ENCODE data around the gene UFSP1. TPM values are rescaled to one million over a fixed set of nuclear protein-coding genes. Genes with fewer than 3 reads are reported as not detected.

The UFSP1 gene
- total RNA-seq, 1 experiment from 2014 or later: 2.8 TPM

DNA sequence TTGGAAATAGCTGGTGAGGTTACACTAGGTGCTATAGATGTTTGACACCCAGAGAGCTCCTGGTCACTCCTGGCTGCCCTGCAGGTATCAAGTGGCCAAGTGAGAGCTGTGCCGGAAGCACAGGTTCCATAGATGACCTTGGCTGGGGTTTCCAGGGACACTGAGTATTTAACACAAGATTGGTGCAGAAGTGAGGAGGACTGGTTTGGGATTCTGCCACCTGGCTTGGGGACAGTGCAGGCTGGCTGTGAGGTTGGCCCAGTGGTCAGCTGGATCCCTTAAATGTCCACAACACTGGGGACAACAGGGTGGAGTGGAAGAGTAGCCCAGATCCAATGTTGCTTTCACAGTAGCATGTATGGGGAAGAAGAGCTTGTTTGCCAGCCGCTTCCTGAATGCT lies 11.5 kb upstream of the UFSP1 start:
- Histone ChIP-seq H3K4me3 (no peak overlapping the region), H3K4me2 (no peak overlapping the region), H3K27me3 (ENCODE audit: insufficient read depth, low read depth) (peaks cover 4% of the 10 kb centered on the region; the same call in 1 of the 2 replicates), H3K4me1 (replicated peaks; ENCODE audit: insufficient read depth) (no peaks in the 10 kb centered on the region), H3F3A (ENCODE audit: insufficient read depth, low read depth) (no peaks in the 10 kb centered on the region), H4K20me1 (ENCODE audit: insufficient read depth) (no peaks in the 10 kb centered on the region), H3K9me2 (ENCODE audit: insufficient read depth) (no peaks in the 10 kb centered on the region), H3K79me2 (ENCODE audit: low read depth) (no peaks in the 10 kb centered on the region), H3K9me3 (ENCODE audit: insufficient read depth, low read depth) (no peaks in the 10 kb centered on the region), H3K27ac (no peak overlapping the region), H3K36me3 (ENCODE audit: low read depth) (no peaks in the 10 kb centered on the region), H2AFZ (no peak overlapping the region)
- TF ChIP-seq EZH2 (IDR thresholded peaks at IDR 0.05; ENCODE audit: low read depth): no peak
- TF ChIP-seq, protein P1, sequence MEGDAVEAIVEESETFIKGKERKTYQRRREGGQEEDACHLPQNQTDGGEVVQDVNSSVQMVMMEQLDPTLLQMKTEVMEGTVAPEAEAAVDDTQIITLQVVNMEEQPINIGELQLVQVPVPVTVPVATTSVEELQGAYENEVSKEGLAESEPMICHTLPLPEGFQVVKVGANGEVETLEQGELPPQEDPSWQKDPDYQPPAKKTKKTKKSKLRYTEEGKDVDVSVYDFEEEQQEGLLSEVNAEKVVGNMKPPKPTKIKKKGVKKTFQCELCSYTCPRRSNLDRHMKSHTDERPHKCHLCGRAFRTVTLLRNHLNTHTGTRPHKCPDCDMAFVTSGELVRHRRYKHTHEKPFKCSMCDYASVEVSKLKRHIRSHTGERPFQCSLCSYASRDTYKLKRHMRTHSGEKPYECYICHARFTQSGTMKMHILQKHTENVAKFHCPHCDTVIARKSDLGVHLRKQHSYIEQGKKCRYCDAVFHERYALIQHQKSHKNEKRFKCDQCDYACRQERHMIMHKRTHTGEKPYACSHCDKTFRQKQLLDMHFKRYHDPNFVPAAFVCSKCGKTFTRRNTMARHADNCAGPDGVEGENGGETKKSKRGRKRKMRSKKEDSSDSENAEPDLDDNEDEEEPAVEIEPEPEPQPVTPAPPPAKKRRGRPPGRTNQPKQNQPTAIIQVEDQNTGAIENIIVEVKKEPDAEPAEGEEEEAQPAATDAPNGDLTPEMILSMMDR (conservative IDR thresholded peaks at IDR 0.05): no peak
- BruUV-seq (replicated peaks): no TSS peak
- POLR2A ChIA-PET (ENCODE audit: unreplicated experiment): no interaction called here
- no peak for DNase-seq
- intact Hi-C loops (cut with micrococcal nuclease; ENCODE audit: unreplicated experiment): no loop called here
- CTCF ChIA-PET: interaction anchor here (0.6 kb wide), 2 partner anchors 57 to 161 kb away, joined by 3 to 6 read pairs; no protein-coding TSS in a partner anchor

DNA sequence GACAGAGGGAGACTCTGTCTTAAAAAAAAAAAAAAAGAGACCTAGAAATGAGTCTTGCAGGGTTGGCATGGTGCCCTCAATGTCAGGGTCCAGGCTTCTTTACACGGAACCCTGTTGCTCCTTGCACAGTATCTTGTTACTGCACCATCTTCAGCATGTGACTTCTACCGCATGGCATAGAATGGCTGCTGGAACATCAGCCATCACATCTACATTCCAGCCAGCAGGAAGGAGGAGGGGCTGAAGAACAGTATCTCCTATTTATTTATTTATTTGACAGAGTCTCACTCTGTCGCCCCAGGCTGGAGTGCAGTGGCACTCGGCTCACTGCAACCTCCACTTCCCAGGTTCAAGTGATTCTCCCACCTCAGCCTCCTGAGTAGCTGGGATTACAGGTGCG lies 9.9 kb upstream of the UFSP1 start:
- ChIA-PET CTCF (interaction anchor here (0.5 to 0.7 kb wide), 3 partner anchors 11 to 269 kb away, joined by 3 to 9 read pairs (median 8); no protein-coding TSS in a partner anchor), POLR2A (ENCODE audit: unreplicated experiment) (no interaction called here)
- intact Hi-C loops (cut with micrococcal nuclease; ENCODE audit: unreplicated experiment): loop anchor here (10.0 kb wide), 1 partner anchor 635 kb away; no protein-coding TSS in a partner anchor
- no peaks in the 10 kb centered on the region for H3K79me2 ChIP-seq (ENCODE audit: low read depth)
- no peak overlapping the region for H3K27ac ChIP-seq
- H3K4me3 ChIP-seq: no peak overlapping the region
- H3K36me3 ChIP-seq (ENCODE audit: low read depth): no peaks in the 10 kb centered on the region
- no peaks in the 10 kb centered on the region for H3F3A ChIP-seq (ENCODE audit: insufficient read depth, low read depth)
- H2AFZ ChIP-seq: no peak overlapping the region
- H4K20me1 ChIP-seq (ENCODE audit: insufficient read depth): no peaks in the 10 kb centered on the region
- no TSS peak for BruUV-seq (replicated peaks)
- no peaks in the 10 kb centered on the region for H3K9me3 ChIP-seq (ENCODE audit: insufficient read depth, low read depth)
- peaks cover 11% of the 10 kb centered on the region; the same call in 1 of the 2 replicates for H3K27me3 ChIP-seq (ENCODE audit: insufficient read depth, low read depth)
- no peaks in the 10 kb centered on the region for H3K4me1 ChIP-seq (replicated peaks; ENCODE audit: insufficient read depth)
- no peak for TF ChIP-seq EZH2 (IDR thresholded peaks at IDR 0.05; ENCODE audit: low read depth)
- TF ChIP-seq, protein P1 (conservative IDR thresholded peaks at IDR 0.05): no peak
- no peak for DNase-seq
- H3K9me2 ChIP-seq (ENCODE audit: insufficient read depth): no peaks in the 10 kb centered on the region
- no peak overlapping the region for H3K4me2 ChIP-seq

DNA sequence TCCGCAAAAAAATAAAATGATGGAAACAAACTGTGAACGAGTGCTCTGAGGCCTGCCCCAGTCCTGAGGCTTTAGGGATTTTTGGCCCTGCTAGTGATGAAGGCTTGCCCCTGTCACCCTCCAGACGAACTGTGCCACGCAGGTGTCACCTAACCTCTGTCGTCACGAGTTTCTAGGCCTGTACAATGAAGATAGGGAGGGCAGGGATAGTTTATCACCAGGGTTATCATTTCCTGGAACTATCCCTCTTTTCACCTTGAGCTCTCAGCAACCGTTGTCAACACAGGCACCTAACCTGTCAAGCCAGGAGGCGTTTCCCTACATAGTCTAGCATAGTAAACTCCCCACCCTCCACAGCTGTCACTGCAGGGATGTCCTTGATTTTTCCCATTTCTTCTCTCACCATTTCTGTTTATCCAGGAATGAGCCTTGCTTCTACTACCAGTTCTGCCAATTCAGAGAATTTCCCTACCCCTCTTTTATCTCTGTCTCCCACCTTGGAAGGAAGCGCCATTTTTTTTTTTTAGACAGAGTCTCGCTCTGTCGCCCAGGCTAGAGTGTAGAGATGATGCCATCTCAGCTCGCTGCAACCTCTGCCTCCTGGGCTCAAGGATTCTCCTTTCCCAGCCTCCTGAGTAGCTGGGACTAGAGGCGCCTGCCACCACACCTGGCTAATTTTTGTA lies 8.4 kb upstream of the UFSP1 start:
- CTCF ChIA-PET: interaction anchor here (0.8 kb wide), 1 partner anchor 161 kb away, joined by 3 read pairs; no protein-coding TSS in a partner anchor
- intact Hi-C loops (cut with micrococcal nuclease; ENCODE audit: unreplicated experiment): loop anchor here (2.0 to 10.0 kb wide), 2 partner anchors 295 to 637 kb away; no protein-coding TSS in a partner anchor
- POLR2A ChIA-PET (ENCODE audit: unreplicated experiment): no interaction called here
- Histone ChIP-seq H3F3A (ENCODE audit: insufficient read depth, low read depth) (no peaks in the 10 kb centered on the region), H3K9me2 (ENCODE audit: insufficient read depth) (no peaks in the 10 kb centered on the region), H3K27ac (no peak overlapping the region), H4K20me1 (ENCODE audit: insufficient read depth) (no peaks in the 10 kb centered on the region), H3K27me3 (ENCODE audit: insufficient read depth, low read depth) (peaks cover 11% of the 10 kb centered on the region; the same call in 1 of the 2 replicates), H3K36me3 (ENCODE audit: low read depth) (no peaks in the 10 kb centered on the region), H3K4me3 (no peak overlapping the region), H3K79me2 (ENCODE audit: low read depth) (no peaks in the 10 kb centered on the region), H2AFZ (no peak overlapping the region), H3K9me3 (ENCODE audit: insufficient read depth, low read depth) (no peaks in the 10 kb centered on the region), H3K4me1 (replicated peaks; ENCODE audit: insufficient read depth) (no peaks in the 10 kb centered on the region), H3K4me2 (no peak overlapping the region)
- TF ChIP-seq EZH2 (IDR thresholded peaks at IDR 0.05; ENCODE audit: low read depth): no peak
- TF ChIP-seq, protein P1 (conservative IDR thresholded peaks at IDR 0.05): no peak
- BruUV-seq (replicated peaks): no TSS peak
- no peak for DNase-seq
